A549 (cell line): Measurements from ENCODE around the gene NIPBL.

Source experiments
- EP300 ChIP-seq, 2 experiments: fragments of >200 bp; sonication (Bioruptor Twin); formaldehyde crosslinking; IDR thresholded peaks; 2 replicates in 1 of 2; 3 replicates in 1 of 2; pipeline ENCODE4 v1.6.1; 2016 to 2017
- PBX3 ChIP-seq: IDR thresholded peaks from 2 replicates; pipeline ENCODE4 v1.6.1; 2012
- POLR2A ChIP-seq: IDR thresholded peaks from 2 replicates; pipeline ENCODE4 v1.6.1; 2012; ENCODE audit warnings: mild to moderate bottlenecking, low read length
- RNF2 ChIP-seq: fragments of 200-600 bp; sonication (generic); IDR thresholded peaks from 2 replicates; pipeline ENCODE4 v1.6.1; 2016; ENCODE audit warnings: low read depth, mild to moderate bottlenecking, antibody characterized with exemption, moderate library complexity, borderline replicate concordance
- TF ChIP-seq, protein P1 (sequence below): fragments of >200 bp; sonication (Bioruptor Twin); formaldehyde crosslinking; IDR thresholded peaks from 3 replicates; pipeline ENCODE4 v1.5.1; 2016

DNA sequence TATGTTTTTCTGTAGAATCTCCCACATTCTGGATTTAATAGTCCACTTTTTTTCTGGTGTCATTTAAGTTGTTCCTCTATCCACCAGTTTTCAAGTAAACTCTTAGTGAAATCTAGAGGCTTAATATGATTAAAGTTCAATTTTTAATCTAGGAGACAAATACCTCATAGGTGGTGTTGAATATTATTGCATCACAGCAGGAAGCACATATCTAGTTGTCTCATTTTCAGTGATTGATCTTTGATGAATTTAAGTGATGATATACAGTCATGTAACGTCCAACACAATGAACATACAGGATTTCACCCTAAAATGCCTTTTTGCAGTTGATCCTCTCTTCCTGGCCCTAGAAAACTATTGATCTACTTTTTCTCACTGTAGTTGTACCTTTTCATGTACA, 152.3 kb downstream of the NIPBL start:
- TF ChIP-seq, protein P1, sequence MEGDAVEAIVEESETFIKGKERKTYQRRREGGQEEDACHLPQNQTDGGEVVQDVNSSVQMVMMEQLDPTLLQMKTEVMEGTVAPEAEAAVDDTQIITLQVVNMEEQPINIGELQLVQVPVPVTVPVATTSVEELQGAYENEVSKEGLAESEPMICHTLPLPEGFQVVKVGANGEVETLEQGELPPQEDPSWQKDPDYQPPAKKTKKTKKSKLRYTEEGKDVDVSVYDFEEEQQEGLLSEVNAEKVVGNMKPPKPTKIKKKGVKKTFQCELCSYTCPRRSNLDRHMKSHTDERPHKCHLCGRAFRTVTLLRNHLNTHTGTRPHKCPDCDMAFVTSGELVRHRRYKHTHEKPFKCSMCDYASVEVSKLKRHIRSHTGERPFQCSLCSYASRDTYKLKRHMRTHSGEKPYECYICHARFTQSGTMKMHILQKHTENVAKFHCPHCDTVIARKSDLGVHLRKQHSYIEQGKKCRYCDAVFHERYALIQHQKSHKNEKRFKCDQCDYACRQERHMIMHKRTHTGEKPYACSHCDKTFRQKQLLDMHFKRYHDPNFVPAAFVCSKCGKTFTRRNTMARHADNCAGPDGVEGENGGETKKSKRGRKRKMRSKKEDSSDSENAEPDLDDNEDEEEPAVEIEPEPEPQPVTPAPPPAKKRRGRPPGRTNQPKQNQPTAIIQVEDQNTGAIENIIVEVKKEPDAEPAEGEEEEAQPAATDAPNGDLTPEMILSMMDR: no peak
- TF ChIP-seq POLR2A (no peak), RNF2 (no peak), PBX3 (no peak), EP300 (IDR thresholded peaks at IDR 0.05) (no peak)
